Activated naive CD4-positive, alpha-beta T cell treated with anti-CD3 and anti-CD28 coated beads, Interleukin-2, amount 50 U/mL, for 24 hours (primary cell): Measurements from ENCODE around the gene TREML2.
"Not testable (repeated sequence)": the region's sequence is repeated elsewhere in the genome, so short reads cannot be mapped to it uniquely, and the experiment has no call there.

Experiments used
- H3K27ac Mint-ChIP-seq: one replicate; pipeline ENCODE4 v1.8.0; 2021; ENCODE audit warnings: mild to moderate bottlenecking, mixed read lengths
- H3K27me3 Mint-ChIP-seq: one replicate; pipeline ENCODE4 v1.8.0; 2021; ENCODE audit warnings: mixed read lengths
- H3K36me3 Mint-ChIP-seq: one replicate; pipeline ENCODE4 v1.8.0; 2021; ENCODE audit warnings: mixed read lengths
- H3K4me1 Mint-ChIP-seq: one replicate; pipeline ENCODE4 v1.8.0; 2021; ENCODE audit warnings: mixed read lengths
- H3K4me3 Mint-ChIP-seq: one replicate; pipeline ENCODE4 v1.8.0; 2021; ENCODE audit warnings: mild to moderate bottlenecking, mixed read lengths
- H3K9me3 Mint-ChIP-seq: one replicate; pipeline ENCODE4 v1.8.0; 2021; ENCODE audit warnings: mixed read lengths

The TREML2 gene

GRCh38 chr6:41190791-41191190 lies 10.2 kb downstream of the TREML2 start:
- Mint-ChIP-seq H3K9me3 (no peaks in the 10 kb centered on the region), H3K36me3 (peaks cover 3% of the 10 kb centered on the region), H3K4me1 (peaks cover 60% of the 10 kb centered on the region), H3K27ac (peak overlapping the region; percentile 86), H3K27me3 (no peaks in the 10 kb centered on the region), H3K4me3 (no peak overlapping the region)

- H3K9me3 Mint-ChIP-seq = no peaks in the 10 kb centered on the region
- peaks cover 59% of the 10 kb centered on the region for H3K4me1 Mint-ChIP-seq
- no peak overlapping the region for H3K4me3 Mint-ChIP-seq
- no peak overlapping the region for H3K27ac Mint-ChIP-seq
- H3K27me3 Mint-ChIP-seq = no peaks in the 10 kb centered on the region
- peaks cover 3% of the 10 kb centered on the region for H3K36me3 Mint-ChIP-seq
These were observed 11.0 kb downstream of the TREML2 start for GRCh38 chr6:41189967-41190366.

- H3K4me1 Mint-ChIP-seq = peaks cover 50% of the 10 kb centered on the region
- not testable (repeated sequence) for H3K27me3 Mint-ChIP-seq, H3K27ac Mint-ChIP-seq, H3K36me3 Mint-ChIP-seq, H3K4me3 Mint-ChIP-seq, H3K9me3 Mint-ChIP-seq
These were observed 11.9 kb downstream of the TREML2 start for GRCh38 chr6:41189046-41189445.

GRCh38 chr6:41187924-41188886 lies 12.7 kb downstream of the TREML2 start:
- Mint-ChIP-seq H3K4me3 (no peak overlapping the region), H3K27ac (no peak overlapping the region), H3K9me3 (no peaks in the 10 kb centered on the region), H3K27me3 (no peaks in the 10 kb centered on the region), H3K4me1 (peaks cover 45% of the 10 kb centered on the region), H3K36me3 (no peaks in the 10 kb centered on the region)

- peaks cover 49% of the 10 kb centered on the region for H3K4me1 Mint-ChIP-seq
These were observed 14.9 kb downstream of the TREML2 start for GRCh38 chr6:41186031-41186562.

GRCh38 chr6:41184761-41185160 lies 16.2 kb downstream of the TREML2 start:
- H3K4me1 Mint-ChIP-seq = peaks cover 50% of the 10 kb centered on the region
- H3K36me3 Mint-ChIP-seq = no peaks in the 10 kb centered on the region
- H3K9me3 Mint-ChIP-seq = no peaks in the 10 kb centered on the region
- H3K27me3 Mint-ChIP-seq = no peaks in the 10 kb centered on the region
- no peak overlapping the region for H3K27ac Mint-ChIP-seq
- H3K4me3 Mint-ChIP-seq = no peak overlapping the region

More at GRCh38 chr6:41186031-41186562, 14.9 kb downstream of the TREML2 start:
- no peaks in the 10 kb centered on the region for H3K9me3 Mint-ChIP-seq
- no peaks in the 10 kb centered on the region for H3K36me3 Mint-ChIP-seq
- no peak overlapping the region for H3K4me3 Mint-ChIP-seq
- H3K27me3 Mint-ChIP-seq = no peaks in the 10 kb centered on the region
- no peak overlapping the region for H3K27ac Mint-ChIP-seq

GRCh38 chr6:41182069-41183034 lies 18.6 kb downstream of the TREML2 start:
- Mint-ChIP-seq H3K27me3 (no peaks in the 10 kb centered on the region), H3K4me3 (no peak overlapping the region), H3K36me3 (no peaks in the 10 kb centered on the region), H3K9me3 (no peaks in the 10 kb centered on the region), H3K27ac (no peak overlapping the region), H3K4me1 (peaks cover 39% of the 10 kb centered on the region)

GRCh38 chr6:41181566-41181965 lies 19.4 kb downstream of the TREML2 start:
- Mint-ChIP-seq H3K9me3 (no peaks in the 10 kb centered on the region), H3K27me3 (no peaks in the 10 kb centered on the region), H3K4me3 (no peak overlapping the region), H3K4me1 (peaks cover 31% of the 10 kb centered on the region), H3K36me3 (no peaks in the 10 kb centered on the region), H3K27ac (no peak overlapping the region)

- no peaks in the 10 kb centered on the region for H3K36me3 Mint-ChIP-seq
- peaks cover 17% of the 10 kb centered on the region for H3K4me1 Mint-ChIP-seq
- H3K4me3 Mint-ChIP-seq = no peak overlapping the region
- H3K9me3 Mint-ChIP-seq = no peaks in the 10 kb centered on the region
- no peaks in the 10 kb centered on the region for H3K27me3 Mint-ChIP-seq
- H3K27ac Mint-ChIP-seq = no peak overlapping the region
These were observed 21.8 kb downstream of the TREML2 start for GRCh38 chr6:41179163-41179562.

GRCh38 chr6:41177695-41178094 lies 23.3 kb downstream of the TREML2 start:
- no peak overlapping the region for H3K4me3 Mint-ChIP-seq
- no peak overlapping the region for H3K27ac Mint-ChIP-seq
- H3K36me3 Mint-ChIP-seq = no peaks in the 10 kb centered on the region
- no peaks in the 10 kb centered on the region for H3K9me3 Mint-ChIP-seq
- peaks cover 16% of the 10 kb centered on the region for H3K4me1 Mint-ChIP-seq
- H3K27me3 Mint-ChIP-seq = no peaks in the 10 kb centered on the region

GRCh38 chr6:41177287-41177686 lies 23.7 kb downstream of the TREML2 start:
- peaks cover 13% of the 10 kb centered on the region for H3K4me1 Mint-ChIP-seq
- H3K9me3 Mint-ChIP-seq = no peaks in the 10 kb centered on the region
- H3K27me3 Mint-ChIP-seq = no peaks in the 10 kb centered on the region
- H3K36me3 Mint-ChIP-seq = no peaks in the 10 kb centered on the region
- no peak overlapping the region for H3K27ac Mint-ChIP-seq
- H3K4me3 Mint-ChIP-seq = no peak overlapping the region

- Mint-ChIP-seq H3K4me1 (peaks cover 2% of the 10 kb centered on the region), H3K36me3 (no peaks in the 10 kb centered on the region), H3K27ac (no peak overlapping the region), H3K4me3 (no peak overlapping the region), H3K9me3 (no peaks in the 10 kb centered on the region), H3K27me3 (peaks cover 2% of the 10 kb centered on the region)
These were observed 24.8 kb downstream of the TREML2 start for GRCh38 chr6:41176189-41176588.

GRCh38 chr6:41175084-41175483 lies 25.9 kb downstream of the TREML2 start:
- H3K27me3 Mint-ChIP-seq = peaks cover 2% of the 10 kb centered on the region
- H3K36me3 Mint-ChIP-seq = no peaks in the 10 kb centered on the region
- no peaks in the 10 kb centered on the region for H3K9me3 Mint-ChIP-seq
- no peaks in the 10 kb centered on the region for H3K4me1 Mint-ChIP-seq
- H3K27ac Mint-ChIP-seq = no peak overlapping the region
- no peak overlapping the region for H3K4me3 Mint-ChIP-seq

GRCh38 chr6:41174610-41175009 lies 26.3 kb downstream of the TREML2 start:
- H3K27ac Mint-ChIP-seq = no peak overlapping the region
- H3K9me3 Mint-ChIP-seq = no peaks in the 10 kb centered on the region
- H3K4me1 Mint-ChIP-seq = no peaks in the 10 kb centered on the region

GRCh38 chr6:41171908-41172307 lies 29.0 kb downstream of the TREML2 start:
- Mint-ChIP-seq H3K36me3 (no peaks in the 10 kb centered on the region), H3K27ac (no peak overlapping the region), H3K4me1 (peaks cover 3% of the 10 kb centered on the region), H3K9me3 (no peaks in the 10 kb centered on the region), H3K4me3 (no peak overlapping the region), H3K27me3 (peaks cover 2% of the 10 kb centered on the region)

More at GRCh38 chr6:41174610-41175009, 26.3 kb downstream of the TREML2 start:
- H3K27me3 Mint-ChIP-seq = peaks cover 2% of the 10 kb centered on the region
- H3K4me3 Mint-ChIP-seq = no peak overlapping the region
- H3K36me3 Mint-ChIP-seq = no peaks in the 10 kb centered on the region
